HCT116 (cell line): Measurements from ENCODE around the gene AP1M1. TPM values are rescaled to one million over a fixed set of nuclear protein-coding genes. Genes with fewer than 3 reads are reported as not detected.

Experiments
- ATAC-seq: fragments of 200-7000 bp; cut with Tn5 transposase; 2 replicates; pipeline ENCODE4 v1.9.1; 2020; ENCODE audit warnings: mild to moderate bottlenecking, moderate library complexity
- BruUV-seq: library from RNA; stranded (reverse); fragments of 400-500 nt; replicated peaks from 2 replicates; lab custom pipeline; 2021; lab: Mats Ljungman, UMichigan
- CTCF ChIA-PET: fragments of 300-600 bp; sonication (Branson Sonifier 250); formaldehyde crosslinking; loops from one replicate; lab custom pipeline; 2021; ENCODE audit warnings: antibody characterized with exemption; lab: Charles Lee
- POLR2A ChIA-PET: fragments of 300-600, 350-600 bp; sonication (Branson Sonifier 250); formaldehyde crosslinking; loops from one replicate; lab custom pipeline; 2021; ENCODE audit warnings: antibody characterized with exemption; lab: Charles Lee
- RAD21 ChIA-PET, 2 experiments: fragments of 300-600 bp; sonication (Branson Sonifier 250); formaldehyde crosslinking; loops; one replicate each; lab custom pipeline; 2023; ENCODE audit warnings: low total read pairs in 2 of 2; ENCODE audit not compliant: uncharacterized antibody in 2 of 2, unreplicated experiment in 2 of 2, low non-redundant PET in 1 of 2; lab: Charles Lee
- DNase-seq: peaks from one replicate; pipeline ENCODE4 v3.0.0-alpha.2; 2010; ENCODE audit warnings: low read depth, low spot score
- H2AFZ ChIP-seq: fragments of 200-600 bp; shearing (Covaris generic), sonication (generic); 2 replicates; pipeline ENCODE4 v1.6.1; 2017; ENCODE audit warnings: low read depth, mixed run types, mixed read lengths, antibody characterized with exemption, low read length; ENCODE audit not compliant: poor library complexity, severe bottlenecking
- H3K27ac ChIP-seq: 2 replicates; pipeline ENCODE4 v1.5.1; 2012; ENCODE audit warnings: low read depth, low read length
- H3K27me3 ChIP-seq: fragments of 200-600 bp; sonication (generic); 2 replicates; pipeline ENCODE4 v1.6.1; 2016; ENCODE audit warnings: mixed run types, low read length, mixed read lengths; ENCODE audit not compliant: insufficient read depth
- H3K36me3 ChIP-seq, 2 experiments: fragments of 200-500 bp in 1 of 2; fragments of 200-600 bp in 1 of 2; sonication (Bioruptor generic) in 1 of 2; sonication (generic) in 1 of 2; 2 replicates each; pipeline versions ENCODE4 v1.5.1 to v1.6.1; 2014 to 2016; ENCODE audit warnings: low read length in 2 of 2, inconsistent platforms in 1 of 2, mixed read lengths in 1 of 2, mixed run types in 1 of 2; ENCODE audit not compliant: insufficient read depth in 2 of 2, control insufficient read depth in 1 of 2
- H3K4me1 ChIP-seq, 2 experiments: fragments of 200-600 bp in 1 of 2; sonication (generic) in 1 of 2; 2 replicates each; pipeline versions ENCODE4 v1.5.1 to v1.6.1; 2012 to 2017; ENCODE audit warnings: low read length in 2 of 2, inconsistent platforms in 1 of 2, mild to moderate bottlenecking in 1 of 2, mixed read lengths in 1 of 2, mixed run types in 1 of 2, moderate library complexity in 1 of 2; ENCODE audit not compliant: insufficient read depth in 2 of 2, control insufficient read depth in 1 of 2
- H3K4me2 ChIP-seq: fragments of 200-600 bp; sonication (generic); 2 replicates; pipeline ENCODE4 v1.6.1; 2017; ENCODE audit warnings: mixed run types, low read length, mixed read lengths
- H3K4me3 ChIP-seq, 2 experiments: fragments of 200-600 bp in 1 of 2; sonication (generic) in 1 of 2; replicated peaks in 1 of 2; 2 replicates each; pipeline ENCODE4 v1.5.1; 2011 to 2016; ENCODE audit warnings: low read length in 2 of 2, control low read depth in 1 of 2, low read depth in 1 of 2, mild to moderate bottlenecking in 1 of 2, mixed read lengths in 1 of 2, mixed run types in 1 of 2
- H3K79me2 ChIP-seq: fragments of 200-600 bp; sonication (generic); 2 replicates; pipeline ENCODE4 v1.6.1; 2017; ENCODE audit warnings: mild to moderate bottlenecking, mixed run types, low read length, moderate library complexity, mixed read lengths; ENCODE audit not compliant: insufficient read depth
- H3K9ac ChIP-seq: fragments of 200-600 bp; sonication (generic); 2 replicates; pipeline ENCODE4 v1.6.1; 2016; ENCODE audit warnings: low read length, mixed read lengths
- H3K9me2 ChIP-seq: fragments of 200-600 bp; sonication (generic), shearing (Covaris generic); 2 replicates; pipeline ENCODE4 v1.6.1; 2017; ENCODE audit warnings: mixed run types, mild to moderate bottlenecking, moderate library complexity; ENCODE audit not compliant: insufficient read depth
- H3K9me3 ChIP-seq, 2 experiments: fragments of 200-500 bp in 1 of 2; fragments of 200-600 bp in 1 of 2; sonication (Bioruptor generic) in 1 of 2; sonication (generic) in 1 of 2; 2 replicates each; pipeline ENCODE4 v1.6.1; 2014 to 2017; ENCODE audit warnings: low read length in 2 of 2, mixed read lengths in 2 of 2, inconsistent platforms in 1 of 2, low read depth in 1 of 2, mild to moderate bottlenecking in 1 of 2, mixed run types in 1 of 2, moderate library complexity in 1 of 2; ENCODE audit not compliant: control insufficient read depth in 1 of 2, insufficient read depth in 1 of 2
- H4K20me1 ChIP-seq: fragments of 200-600 bp; sonication (generic), shearing (Covaris generic); 2 replicates; pipeline ENCODE4 v1.6.1; 2017; ENCODE audit warnings: mixed run types, mild to moderate bottlenecking, moderate library complexity; ENCODE audit not compliant: insufficient read depth
- CEBPB ChIP-seq: IDR thresholded peaks from 2 replicates; pipeline ENCODE4 v1.6.1; 2012; ENCODE audit warnings: low read depth
- CTCF ChIP-seq, 3 experiments: fragments of 200-600 bp in 1 of 3; sonication (generic) in 1 of 3; IDR thresholded peaks in 2 of 3; conservative IDR thresholded peaks in 1 of 3; 2 replicates each; pipeline ENCODE4 v1.5.1; 2012 to 2017; ENCODE audit warnings: low read depth in 2 of 3, low read length in 2 of 3, antibody characterized with exemption in 1 of 3, borderline replicate concordance in 1 of 3, control low read depth in 1 of 3, mild to moderate bottlenecking in 1 of 3, mixed read lengths in 1 of 3, mixed run types in 1 of 3, moderate library complexity in 1 of 3; ENCODE audit not compliant: insufficient read depth in 1 of 3
- EGR1 ChIP-seq: IDR thresholded peaks from 2 replicates; pipeline ENCODE4 v1.6.1; 2012; ENCODE audit warnings: low read depth
- EZH2 ChIP-seq: fragments of 200-600 bp; sonication (generic); IDR thresholded peaks from 2 replicates; pipeline ENCODE4 v1.6.1; 2017; ENCODE audit warnings: antibody characterized with exemption, mixed run types
- EZH2phosphoT487 ChIP-seq: fragments of 200-600 bp; IDR thresholded peaks from 2 replicates; pipeline ENCODE4 v1.6.1; 2018; ENCODE audit warnings: antibody characterized with exemption, borderline replicate concordance
- JUND ChIP-seq: IDR thresholded peaks from 2 replicates; pipeline ENCODE4 v1.6.1; 2012
- MAX ChIP-seq: IDR thresholded peaks from 2 replicates; pipeline ENCODE4 v1.6.1; 2012
- POLR2A ChIP-seq: IDR thresholded peaks from 2 replicates; pipeline ENCODE4 v1.7.0; 2011; ENCODE audit warnings: borderline replicate concordance; ENCODE audit not compliant: insufficient read depth, insufficient read length; ENCODE audit errors: extremely low read depth
- POLR2AphosphoS5 ChIP-seq: IDR thresholded peaks from 2 replicates; pipeline ENCODE4 v1.6.1; 2011; ENCODE audit warnings: mild to moderate bottlenecking, low read depth, low read length, moderate library complexity
- REST ChIP-seq: IDR thresholded peaks from 2 replicates; pipeline ENCODE4 v1.6.1; 2012; ENCODE audit warnings: low read depth
- YY1 ChIP-seq: IDR thresholded peaks from 2 replicates; pipeline ENCODE4 v1.6.1; 2011; ENCODE audit warnings: low read length, low read depth, moderate library complexity, mild to moderate bottlenecking; ENCODE audit not compliant: insufficient replicate concordance; ENCODE audit errors: extremely low read depth
- ZFX ChIP-seq: fragments of 450-650 bp; IDR thresholded peaks from 2 replicates; pipeline ENCODE4 v1.6.1; 2017
- ZNF274 ChIP-seq: fragments of 200-500 bp; sonication (Bioruptor generic); IDR thresholded peaks from 2 replicates; pipeline ENCODE4 v1.6.1; 2014; ENCODE audit warnings: mild to moderate bottlenecking, low read depth, low read length, inconsistent platforms
- intact Hi-C: fragments of 100-400 bp; cut with micrococcal nuclease; formaldehyde crosslinking; loops from 2 replicates; pipeline ENCODE4 v1.10.0; 2022
- total RNA-seq: library from RNA; stranded (reverse); gene quantifications from one replicate; pipeline ENCODE4 v1.2.1, GENCODE V29; 2021; ENCODE audit not compliant: unreplicated experiment
- TF ChIP-seq, protein P1 (sequence below): IDR thresholded peaks from 2 replicates; pipeline ENCODE4 v1.6.1; 2011; ENCODE audit warnings: mild to moderate bottlenecking, low read length, moderate library complexity; ENCODE audit not compliant: insufficient replicate concordance; ENCODE audit errors: extremely low read depth
- TF ChIP-seq, protein P2 (sequence below): IDR thresholded peaks from 2 replicates; pipeline ENCODE4 v1.6.1; 2012

AP1M1 gene
- total RNA-seq, 1 experiment from 2014 or later: 50.0 TPM

DNA sequence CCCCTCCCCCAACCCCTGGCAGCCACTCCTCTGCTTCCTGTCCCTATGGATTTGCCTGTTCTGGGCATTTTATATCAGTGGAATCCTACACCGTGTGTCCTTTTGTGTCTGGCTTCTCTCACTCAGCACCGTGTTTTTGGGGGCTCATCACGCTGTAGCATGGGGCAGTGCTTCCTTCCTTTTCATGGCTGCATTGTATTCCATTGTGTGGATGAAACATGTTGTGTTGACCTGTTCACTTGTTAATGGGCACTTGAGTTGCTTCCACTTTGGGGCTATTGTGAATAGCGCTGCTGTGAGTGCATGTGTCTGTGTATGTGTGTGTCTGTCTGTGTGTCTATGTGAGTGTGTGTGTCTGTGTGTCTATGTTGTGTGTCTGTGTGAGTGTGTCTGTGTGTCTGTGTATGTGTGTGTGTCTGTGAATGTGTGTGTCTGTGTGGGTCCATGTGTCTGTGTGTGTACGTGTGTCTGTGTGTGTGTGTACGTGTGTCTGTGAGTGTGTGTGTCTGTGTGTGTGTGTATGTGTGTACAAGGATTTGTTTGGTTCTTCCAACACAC lies 57.2 kb downstream of the AP1M1 start (continued):
- TF ChIP-seq, protein P1, sequence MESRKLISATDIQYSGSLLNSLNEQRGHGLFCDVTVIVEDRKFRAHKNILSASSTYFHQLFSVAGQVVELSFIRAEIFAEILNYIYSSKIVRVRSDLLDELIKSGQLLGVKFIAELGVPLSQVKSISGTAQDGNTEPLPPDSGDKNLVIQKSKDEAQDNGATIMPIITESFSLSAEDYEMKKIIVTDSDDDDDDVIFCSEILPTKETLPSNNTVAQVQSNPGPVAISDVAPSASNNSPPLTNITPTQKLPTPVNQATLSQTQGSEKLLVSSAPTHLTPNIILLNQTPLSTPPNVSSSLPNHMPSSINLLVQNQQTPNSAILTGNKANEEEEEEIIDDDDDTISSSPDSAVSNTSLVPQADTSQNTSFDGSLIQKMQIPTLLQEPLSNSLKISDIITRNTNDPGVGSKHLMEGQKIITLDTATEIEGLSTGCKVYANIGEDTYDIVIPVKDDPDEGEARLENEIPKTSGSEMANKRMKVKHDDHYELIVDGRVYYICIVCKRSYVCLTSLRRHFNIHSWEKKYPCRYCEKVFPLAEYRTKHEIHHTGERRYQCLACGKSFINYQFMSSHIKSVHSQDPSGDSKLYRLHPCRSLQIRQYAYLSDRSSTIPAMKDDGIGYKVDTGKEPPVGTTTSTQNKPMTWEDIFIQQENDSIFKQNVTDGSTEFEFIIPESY: no peak
- no peak for TF ChIP-seq JUND
- no peak for TF ChIP-seq MAX
- TF ChIP-seq EZH2phosphoT487: no peak
- no peak for TF ChIP-seq POLR2A
- TF ChIP-seq EGR1: no peak
- no peak for TF ChIP-seq YY1
- no peak for TF ChIP-seq ZFX
- no peak for TF ChIP-seq EZH2
- no peak for TF ChIP-seq CEBPB
- TF ChIP-seq CTCF (IDR thresholded peaks at IDR 0.05 in 2 of 3, conservative IDR thresholded peaks at IDR 0.05 in 1 of 3; ENCODE audit: borderline replicate concordance in 1 of 3, insufficient read depth in 1 of 3, low read depth in 2 of 3, low read length in 2 of 3): no peak

DNA sequence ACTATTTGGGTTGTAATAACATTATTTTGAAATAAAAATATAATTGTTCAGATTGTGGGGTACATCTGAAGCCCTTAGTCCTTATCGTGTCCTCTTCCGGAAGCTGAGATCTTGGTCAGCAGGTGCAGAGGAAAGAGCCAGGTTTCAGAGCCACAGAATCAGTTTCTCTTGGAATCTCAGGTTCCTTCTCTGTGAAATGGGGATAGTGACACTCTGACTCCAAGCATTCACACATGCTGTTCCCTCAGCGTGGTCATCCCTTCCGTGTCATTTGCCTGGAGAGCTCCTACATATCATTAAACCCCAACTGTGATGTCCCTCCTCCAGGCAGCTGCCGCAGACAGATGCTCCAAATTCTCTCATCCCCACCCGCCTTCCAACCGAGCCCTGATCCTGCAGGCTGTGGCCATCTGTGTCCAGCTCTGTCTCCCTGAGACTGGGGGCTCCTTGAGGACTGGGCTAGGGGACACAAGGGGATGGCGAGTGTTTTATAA lies 59.8 kb downstream of the AP1M1 start:
- DNase-seq (no peak), ATAC-seq (no peak)
- ChIA-PET RAD21 (no interaction called here), POLR2A (no interaction called here), CTCF (no interaction called here)
- Histone ChIP-seq H4K20me1 (no peaks in the 10 kb centered on the region), H3K9me3 (peaks cover 0 to 3% of the 10 kb centered on the region in 2 experiments; a peak in 1 of 4 replicates), H3K9ac (no peak overlapping the region), H3K9me2 (no peaks in the 10 kb centered on the region), H3K27ac (no peak overlapping the region), H3K4me1 (peaks cover 0 to 5% of the 10 kb centered on the region in 2 experiments; a peak in 1 of 4 replicates), H2AFZ (no peak overlapping the region), H3K36me3 (no peaks in the 10 kb centered on the region), H3K79me2 (no peaks in the 10 kb centered on the region), H3K27me3 (no peaks in the 10 kb centered on the region), H3K4me2 (no peak overlapping the region), H3K4me3 (no peak overlapping the region)
- no TSS peak for BruUV-seq
- TF ChIP-seq MAX: no peak
- no peak for TF ChIP-seq POLR2AphosphoS5
- TF ChIP-seq YY1: no peak
- no peak for TF ChIP-seq ZNF274
- TF ChIP-seq, protein P2, sequence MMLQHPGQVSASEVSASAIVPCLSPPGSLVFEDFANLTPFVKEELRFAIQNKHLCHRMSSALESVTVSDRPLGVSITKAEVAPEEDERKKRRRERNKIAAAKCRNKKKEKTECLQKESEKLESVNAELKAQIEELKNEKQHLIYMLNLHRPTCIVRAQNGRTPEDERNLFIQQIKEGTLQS: no peak
- TF ChIP-seq REST: no peak
- no peak for TF ChIP-seq EGR1
- intact Hi-C loops: no loop called here
